ENCODE data around the gene FBXO42.

Gene FBXO42

DNA sequence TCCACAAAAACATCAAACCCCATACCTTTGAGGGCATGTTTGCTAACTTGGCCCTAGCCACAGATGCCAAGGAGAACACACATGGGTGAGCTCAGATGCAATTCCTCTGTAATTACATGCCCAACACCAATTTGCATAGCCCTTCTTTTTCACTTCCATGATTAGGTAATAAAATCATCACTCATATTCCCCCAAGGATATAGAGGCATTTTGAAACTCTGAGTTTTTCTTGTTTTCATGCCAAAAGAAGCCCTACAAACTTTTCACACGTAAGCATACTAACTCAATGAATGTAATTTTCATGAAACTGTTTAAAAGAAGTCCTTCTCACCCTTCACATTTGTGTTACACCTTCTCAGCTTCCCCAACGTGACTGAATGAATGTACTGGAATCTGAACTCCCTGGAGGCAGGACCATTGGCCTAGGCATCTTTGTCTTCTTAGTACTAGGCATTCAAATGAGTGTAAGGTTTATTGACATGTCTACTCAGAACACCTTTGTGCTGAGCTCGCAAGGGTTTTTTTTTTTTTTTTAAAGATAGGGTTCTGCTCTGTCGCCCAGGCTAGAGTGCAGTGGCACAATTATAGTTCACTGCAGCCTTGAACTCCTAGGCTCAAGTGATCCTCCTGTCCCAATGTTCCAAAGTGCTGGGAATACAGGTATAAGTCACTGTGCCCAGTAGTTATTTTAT, 31.0 kb downstream of the FBXO42 start:
- no peak for DNase-seq

DNA sequence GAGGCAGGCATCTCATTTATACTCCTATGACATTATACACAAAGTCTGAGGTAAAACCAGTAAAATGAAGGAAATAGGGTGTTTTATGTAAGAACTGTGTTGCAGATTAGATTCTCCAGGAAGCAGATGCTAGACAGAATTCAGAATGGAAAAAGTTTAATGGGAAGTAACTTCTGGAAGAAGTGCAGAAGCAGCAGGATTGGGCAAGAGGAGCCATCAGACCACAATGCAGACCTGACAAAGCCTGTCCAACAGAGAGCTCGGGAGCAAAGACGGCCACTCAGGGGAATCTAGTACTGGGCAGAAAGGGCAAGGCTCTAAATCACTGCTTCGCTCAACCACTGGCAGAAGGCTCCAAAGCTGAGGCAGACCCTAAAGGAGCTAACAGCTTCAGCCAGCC, 33.7 kb downstream of the FBXO42 start:
- no peak for DNase-seq

DNA sequence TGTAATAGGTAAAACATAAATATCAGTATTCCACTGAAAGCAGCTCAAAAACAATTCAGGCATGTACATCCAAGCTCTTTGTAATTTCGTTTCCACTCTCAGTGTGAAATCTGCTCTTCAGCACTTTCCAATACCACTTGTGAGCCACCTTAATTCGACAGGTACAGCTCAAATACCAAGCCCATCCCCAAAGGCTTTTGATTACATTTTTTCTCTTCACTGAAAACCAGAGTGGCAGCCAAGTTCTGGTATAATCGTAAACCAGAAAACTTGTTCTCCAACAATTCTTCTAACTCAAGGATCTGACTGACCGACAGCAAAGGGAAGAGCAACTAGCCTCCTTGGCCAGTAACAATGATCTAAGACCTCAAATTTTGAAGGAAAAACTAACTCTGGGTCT, 36.8 kb downstream of the FBXO42 start:
- no peak for DNase-seq

DNA sequence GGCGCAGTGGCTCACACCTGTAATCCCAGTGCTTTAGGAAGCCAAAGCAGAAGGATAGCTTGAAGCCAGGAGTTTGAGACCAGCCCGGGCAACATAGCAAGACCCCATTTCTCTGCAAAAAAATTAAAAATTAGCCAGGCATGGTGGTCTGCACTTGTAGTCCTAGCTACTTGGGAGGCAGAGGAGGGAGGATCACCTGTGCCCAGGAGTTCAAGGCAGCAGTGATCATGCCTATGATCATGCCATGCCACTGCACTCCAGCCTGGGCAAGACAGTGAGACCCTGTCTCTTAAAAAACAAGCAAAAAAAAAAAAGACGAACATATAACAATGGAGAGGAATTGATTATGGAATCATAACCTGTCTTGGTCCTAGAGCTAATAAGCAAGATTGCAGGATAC, 45.1 kb downstream of the FBXO42 start:
- DNase-seq, result no peak

- no peak for DNase-seq
Measured at GRCh38 chr1:16302709-16303627, 49.3 kb downstream of the FBXO42 start.

- DNase-seq, result no peak
Measured at GRCh38 chr1:16300436-16300835, 51.8 kb downstream of the FBXO42 start.

DNA sequence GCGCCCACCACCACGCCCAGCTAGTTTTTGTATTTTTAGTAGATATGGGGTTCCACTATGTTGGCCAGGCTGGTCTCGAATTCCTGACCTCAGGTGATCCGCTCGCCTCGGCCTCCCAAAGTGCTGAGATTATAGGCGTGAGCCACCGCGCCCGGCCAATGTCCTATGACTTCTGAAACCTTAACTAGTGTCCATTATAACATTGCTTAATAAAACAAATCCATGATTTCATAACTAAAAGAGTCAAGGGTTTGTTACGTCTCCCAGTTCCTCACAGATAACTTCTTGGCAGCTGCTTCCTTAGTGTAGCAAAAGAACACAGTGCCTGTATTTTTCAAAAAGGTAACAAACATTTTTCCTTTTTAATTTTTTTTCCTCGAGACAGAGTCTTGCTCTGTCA, 53.6 kb downstream of the FBXO42 start:
- no peak for DNase-seq

DNA sequence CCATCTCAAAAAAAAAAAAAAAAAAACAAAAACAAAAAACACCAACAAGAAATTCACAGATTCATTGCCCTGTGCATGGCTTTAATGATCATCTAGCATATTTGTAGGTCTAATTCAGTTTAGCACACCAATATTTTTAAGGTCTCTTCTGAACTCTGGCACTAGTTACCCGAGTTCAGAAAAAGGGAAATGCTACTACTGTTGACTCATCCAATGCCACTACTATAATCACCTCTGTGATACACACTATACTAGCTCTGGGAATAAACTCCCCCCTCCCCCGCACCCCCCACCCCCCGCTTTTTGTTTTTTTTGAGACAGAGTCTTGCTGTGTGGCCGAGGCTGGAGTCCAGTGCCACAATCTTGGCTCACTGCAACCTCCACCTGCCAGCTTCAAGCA, 55.6 kb downstream of the FBXO42 start:
- DNase-seq, result no peak

GRCh38 chr1:16294219-16295212, 57.8 kb downstream of the FBXO42 start:
- no peak for DNase-seq

- DNase-seq, result no peak
Measured at GRCh38 chr1:16293538-16293937, 58.7 kb downstream of the FBXO42 start.

- DNase-seq, result no peak
Measured at GRCh38 chr1:16292739-16293138, 59.5 kb downstream of the FBXO42 start.

GRCh38 chr1:16289959-16290358, 62.3 kb downstream of the FBXO42 start:
- no peak for DNase-seq

DNA sequence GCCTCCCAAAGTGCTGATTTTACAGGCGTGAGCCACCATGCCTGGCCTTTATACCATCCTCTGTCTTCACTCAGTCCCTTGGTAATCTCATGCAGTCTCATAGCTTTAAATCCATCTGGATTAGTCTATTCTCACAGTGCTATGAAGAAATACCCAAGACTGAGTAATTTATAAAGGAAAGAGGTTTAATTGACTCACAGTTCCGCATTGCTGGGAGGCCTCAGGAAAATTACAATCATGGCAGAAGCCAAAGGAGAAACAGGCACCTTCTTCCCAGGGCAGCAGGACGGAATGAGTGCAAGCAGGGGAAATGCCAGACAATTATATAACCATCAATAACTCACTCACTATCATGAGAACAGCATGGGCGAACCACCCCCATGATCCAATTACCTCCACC, 66.2 kb downstream of the FBXO42 start:
- DNase-seq, result no peak

DNA sequence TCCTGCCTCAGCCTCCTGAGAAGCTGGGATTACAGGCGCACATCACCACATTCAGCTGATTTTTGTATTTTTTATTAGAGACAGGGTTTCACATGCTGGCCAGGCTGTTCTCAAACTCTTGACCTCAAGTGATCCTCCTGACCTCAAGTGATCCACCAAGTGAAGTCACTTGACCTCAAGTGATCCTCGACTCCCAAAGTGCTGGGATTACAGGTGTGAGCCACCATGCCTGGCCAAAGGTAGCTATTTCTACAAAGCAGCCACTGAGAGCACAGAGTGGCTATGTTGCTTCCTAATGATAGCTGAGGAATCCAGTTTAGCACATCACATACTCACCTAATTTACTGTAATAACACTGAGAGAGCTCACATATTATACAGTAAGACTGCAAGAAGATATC, 70.5 kb downstream of the FBXO42 start:
- no peak for DNase-seq

GRCh38 chr1:16279186-16279585, 73.1 kb downstream of the FBXO42 start:
- DNase-seq, result no peak

- DNase-seq, result no peak
Measured at GRCh38 chr1:16276302-16277030, 75.8 kb downstream of the FBXO42 start.

- no peak for DNase-seq
Measured at GRCh38 chr1:16275591-16275990, 76.7 kb downstream of the FBXO42 start.

- no peak for DNase-seq
Measured at GRCh38 chr1:16267690-16268180, 84.5 kb downstream of the FBXO42 start.

DNA sequence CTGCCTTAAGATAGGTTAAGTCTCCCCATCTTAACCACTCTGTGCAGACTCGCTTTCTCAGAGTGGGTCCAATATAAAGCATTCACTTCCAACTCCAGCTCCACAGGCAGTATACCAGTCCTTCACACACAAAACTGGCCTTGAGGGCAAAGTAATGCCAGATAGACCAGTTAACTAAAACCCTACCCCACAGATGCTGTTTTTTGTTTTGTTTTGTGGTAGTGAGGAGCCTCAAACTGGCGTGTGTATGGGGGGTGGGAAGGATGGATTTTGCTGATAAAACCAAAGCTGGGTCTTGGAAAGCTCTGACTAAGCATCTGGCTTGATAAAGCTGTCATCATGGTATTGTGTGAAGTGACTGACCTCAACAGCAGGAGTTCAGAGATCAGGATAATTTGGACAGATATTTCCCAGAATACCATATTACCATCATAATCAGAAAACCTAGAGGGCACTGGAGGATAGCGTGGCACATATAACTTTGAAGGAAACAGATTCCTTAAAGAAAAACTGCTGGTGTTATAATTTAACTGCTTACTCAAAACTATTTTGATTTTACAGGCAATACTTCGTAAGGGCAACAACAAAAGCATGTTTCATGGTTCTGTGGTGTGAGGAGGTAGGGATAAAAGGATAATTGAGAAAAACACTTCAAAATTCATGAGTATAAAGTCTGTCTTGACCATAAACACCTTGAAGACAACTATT, 85.7 kb downstream of the FBXO42 start:
- no peak for DNase-seq

DNA sequence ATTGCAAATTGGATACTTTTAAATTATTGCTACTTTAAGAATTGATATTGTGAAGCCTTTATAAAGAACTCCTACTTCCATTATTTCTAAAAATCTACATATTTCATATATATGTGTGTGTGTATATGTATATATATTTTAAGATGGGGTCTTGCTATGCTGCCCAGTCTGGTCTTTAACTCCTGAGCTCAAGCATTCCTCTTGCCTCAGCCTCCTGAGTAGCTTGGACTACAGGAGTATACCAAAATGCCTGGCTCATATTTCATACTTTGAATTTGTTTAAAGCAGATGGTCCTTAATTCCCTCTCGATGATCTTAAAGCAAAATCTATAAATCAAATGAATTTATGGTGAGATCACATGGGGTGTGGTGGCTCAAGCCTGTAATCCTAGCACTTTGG, 90.2 kb downstream of the FBXO42 start:
- DNase-seq, result no peak

GRCh38 chr1:16260814-16261213, 91.5 kb downstream of the FBXO42 start:
- no peak for DNase-seq

Measured in stimulated activated naive CD4-positive, alpha-beta T cell (primary cell).